GM04504 (cell line): ENCODE results near the gene FUOM.
"Not testable (repeated sequence)": the region's sequence is repeated elsewhere in the genome, so short reads cannot be mapped to it uniquely, and the experiment has no call there.

ENCODE experiments used
- DNase-seq: peaks from one replicate; pipeline ENCODE4 v3.0.0-alpha.2; 2012; ENCODE audit warnings: low read depth

The FUOM gene

DNA sequence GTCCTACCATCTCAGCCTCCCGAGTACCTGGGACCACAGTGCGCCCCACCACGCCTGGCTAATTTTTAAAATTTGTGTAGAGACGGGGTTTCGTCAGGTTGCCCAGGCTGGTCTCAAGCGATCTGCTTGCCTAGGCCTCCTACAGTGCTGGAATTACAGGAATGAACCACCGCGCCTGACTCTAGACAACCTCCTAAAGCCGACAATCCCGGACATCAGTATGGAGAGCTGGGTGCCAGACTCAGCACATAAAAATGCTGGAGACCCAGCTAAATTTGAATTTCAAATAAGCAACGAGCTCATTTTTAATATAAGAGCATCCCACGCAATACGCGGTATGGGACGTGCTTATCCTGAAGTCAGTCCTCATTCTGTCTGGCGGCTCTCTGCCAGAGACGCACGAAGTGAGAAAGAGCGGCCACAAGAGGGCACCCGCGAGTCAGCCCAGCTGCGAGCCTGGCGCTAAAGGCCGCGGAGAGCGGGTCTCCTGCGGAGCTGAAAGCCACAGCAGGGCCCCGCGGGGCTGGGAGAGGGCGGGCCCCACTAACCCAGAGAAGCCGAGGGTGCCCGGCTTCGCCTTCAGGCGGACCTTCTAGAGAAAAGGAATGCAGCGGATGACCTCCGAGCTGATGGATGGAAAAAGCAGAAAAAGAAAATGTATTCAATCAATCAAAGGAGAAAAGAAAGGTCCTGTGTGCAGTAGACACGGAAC is 28.2 kb downstream of the FUOM start:
- DNase-seq, result peak; percentile 53

DNA sequence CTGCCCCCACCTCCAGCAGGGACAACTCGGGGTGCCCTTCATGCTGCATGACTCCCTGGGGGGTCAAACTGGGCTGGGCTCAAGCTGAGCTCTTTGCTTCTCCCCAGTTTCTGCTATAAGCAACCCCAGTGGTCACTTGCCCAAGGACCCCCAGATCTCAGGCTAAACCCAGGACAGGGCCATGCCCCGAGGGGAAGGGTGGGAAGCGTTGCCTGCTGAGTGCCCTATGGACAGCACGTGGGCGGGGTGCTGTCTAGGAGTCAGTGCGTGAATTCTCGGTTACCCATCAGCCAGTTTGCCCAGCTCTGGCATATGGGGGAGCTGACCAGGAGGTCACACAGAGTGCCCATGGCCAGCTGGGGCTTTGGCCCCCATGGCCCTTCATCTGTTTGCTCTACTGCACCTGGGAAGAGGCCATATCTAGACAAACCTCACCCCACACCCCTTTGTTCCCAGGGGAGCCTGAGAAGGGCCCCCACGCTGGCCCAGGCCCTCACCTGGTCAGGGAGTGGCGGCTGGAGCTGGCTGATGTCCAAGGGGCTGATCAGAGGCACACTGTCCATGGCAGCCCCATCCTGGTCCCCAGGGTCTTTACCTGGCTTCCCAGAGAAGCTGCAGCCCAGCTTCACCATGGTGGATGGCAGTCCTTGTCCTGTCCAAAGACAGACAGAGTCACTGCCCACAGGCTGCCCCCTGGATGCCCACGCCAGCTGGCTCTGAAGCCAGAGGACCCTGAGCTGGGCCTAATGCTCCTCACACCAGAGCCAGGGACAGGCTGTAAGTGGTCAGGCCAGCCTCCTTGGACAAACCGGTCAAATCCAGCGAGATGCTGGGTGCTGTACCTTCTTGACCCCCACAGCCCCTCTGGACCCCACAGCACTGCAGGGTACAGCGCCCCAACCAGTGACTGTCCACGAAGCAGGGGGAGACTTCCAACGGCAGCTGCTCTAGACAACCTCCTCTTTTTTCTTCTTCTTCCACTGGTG is 29.2 kb downstream of the FUOM start:
- no peak for DNase-seq

DNA sequence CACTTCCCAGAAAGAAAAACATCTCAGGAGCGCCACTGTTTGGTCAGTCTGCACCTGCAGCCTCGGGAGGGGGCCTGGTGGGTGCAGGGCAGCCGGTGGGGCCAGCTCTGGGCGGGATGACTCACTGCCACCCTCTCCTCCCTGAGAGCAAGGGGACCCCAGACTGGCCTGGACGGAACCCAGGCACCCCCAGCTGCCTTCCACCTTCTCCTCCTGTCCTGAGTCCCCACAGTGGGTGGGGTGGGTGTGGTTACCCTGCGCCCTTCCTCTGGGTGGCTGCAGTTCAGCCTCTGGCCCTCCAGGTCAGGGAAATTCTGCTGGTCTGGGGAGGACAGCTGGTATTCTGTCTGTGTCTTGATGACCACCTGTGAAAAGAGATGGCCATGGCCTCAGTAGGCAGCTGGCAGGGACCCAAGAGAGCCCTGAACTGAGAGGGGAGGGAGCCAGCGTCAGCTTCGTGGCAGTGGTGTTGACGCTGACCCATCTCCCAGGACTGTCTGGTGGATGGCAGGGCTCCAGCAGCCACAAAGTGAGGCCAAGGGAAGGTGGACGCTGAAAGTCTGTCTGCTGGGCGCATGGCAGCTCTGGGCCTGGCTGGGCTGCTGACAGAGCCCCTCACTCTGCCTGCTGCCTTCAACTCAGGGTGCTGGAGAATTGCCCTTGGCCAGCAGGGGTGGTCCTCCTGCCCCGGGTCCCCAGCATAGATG is 30.0 kb downstream of the FUOM start:
- no peak for DNase-seq

DNA sequence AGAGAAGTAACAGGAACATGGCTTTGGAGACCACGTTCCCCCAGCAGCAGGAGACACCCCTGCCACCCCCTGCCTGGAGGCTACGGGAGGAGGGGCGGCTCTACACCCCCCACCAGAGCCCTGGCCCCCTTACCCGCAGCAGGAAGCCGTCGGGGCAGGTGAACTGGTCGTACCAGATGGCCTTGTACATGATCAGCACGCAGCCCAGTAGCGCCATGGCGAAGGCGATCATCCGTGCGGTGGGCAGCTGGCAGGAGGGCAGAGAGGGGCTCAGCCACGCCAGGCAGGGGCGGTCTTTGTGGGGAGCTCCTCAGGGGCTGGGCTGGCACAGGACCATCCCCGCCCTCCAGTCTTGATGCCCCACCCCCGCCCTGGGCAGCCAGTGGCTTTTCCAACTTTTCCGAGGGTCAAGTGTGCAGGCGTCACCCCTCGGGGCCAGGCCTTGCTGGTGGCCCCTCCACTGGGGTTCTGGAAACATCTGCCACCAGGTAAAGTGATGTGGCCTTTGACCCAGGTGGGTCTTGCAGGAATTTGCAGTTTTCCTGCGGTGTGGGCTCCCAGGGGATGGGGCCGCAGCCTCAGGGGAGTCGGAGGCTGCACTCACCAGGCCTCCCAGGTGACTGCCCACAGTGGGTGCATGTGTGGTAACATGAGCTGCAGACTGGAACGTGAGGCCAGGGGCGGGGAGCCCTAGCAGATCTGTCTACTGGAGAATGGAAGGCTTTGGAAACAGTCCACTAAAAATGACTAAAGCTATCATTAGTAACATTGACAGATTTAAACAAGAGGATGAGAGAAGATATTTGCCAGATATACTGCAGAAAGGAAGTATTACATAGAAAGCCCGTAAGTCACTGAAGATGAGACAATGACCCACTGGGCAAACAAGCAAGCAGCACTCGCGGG is 30.8 kb downstream of the FUOM start:
- no peak for DNase-seq

DNA sequence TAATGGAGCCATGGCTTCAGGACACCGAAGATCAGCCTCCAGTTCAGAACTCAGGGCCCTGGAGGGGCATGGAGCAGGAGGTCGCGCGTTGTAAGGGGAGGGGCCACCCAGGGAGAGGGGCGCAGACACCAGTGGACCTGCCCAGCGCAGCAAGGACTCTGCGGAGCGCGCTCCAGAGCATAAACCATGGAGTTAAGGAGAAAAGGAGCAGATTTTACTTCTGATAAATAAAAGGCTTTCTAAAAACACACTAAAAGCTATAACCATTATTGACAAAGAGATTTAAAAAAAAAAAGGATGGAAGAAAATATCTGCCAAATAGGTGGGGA is 31.6 kb downstream of the FUOM start:
- DNase-seq, result no peak

DNA sequence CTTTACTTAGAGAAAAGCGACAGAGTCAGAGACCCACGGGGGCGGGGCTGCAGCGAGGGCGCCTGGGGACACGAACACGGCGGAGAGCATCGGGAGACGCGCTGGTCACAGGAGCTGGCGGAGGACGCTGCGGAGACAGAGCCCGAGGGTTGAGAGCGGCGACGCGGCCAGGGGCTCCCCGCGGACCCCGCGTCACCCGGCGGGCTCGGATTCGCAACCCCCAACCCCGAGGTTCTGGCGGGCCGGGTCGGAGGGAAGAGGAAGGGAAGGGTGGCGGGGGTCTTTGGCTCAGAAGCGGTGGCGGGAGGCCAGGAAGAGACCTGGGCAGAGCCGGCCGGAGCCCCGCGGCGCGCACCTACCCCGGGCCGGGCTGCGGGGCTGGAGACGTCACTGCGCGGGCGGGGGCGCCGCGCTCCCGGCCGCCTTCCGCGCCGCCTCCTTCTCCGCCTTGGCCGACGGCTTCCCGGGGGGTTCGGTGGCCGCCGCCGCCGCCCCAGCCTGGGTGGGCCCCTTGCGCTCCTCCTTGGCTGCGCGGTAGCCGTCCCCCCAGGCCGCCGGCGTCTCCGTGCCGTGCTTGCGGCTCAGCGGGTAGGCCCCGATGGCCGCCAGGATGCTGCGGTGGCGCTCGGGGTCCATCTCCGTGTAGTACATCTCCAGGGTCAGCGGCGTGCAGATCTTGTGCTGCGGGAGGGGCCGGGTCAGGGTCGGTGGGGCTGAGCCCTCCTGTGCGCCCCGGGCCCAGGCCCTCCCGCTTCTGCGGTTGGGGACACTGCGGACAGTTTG is 32.2 kb downstream of the FUOM start:
- DNase-seq, result no peak

DNA sequence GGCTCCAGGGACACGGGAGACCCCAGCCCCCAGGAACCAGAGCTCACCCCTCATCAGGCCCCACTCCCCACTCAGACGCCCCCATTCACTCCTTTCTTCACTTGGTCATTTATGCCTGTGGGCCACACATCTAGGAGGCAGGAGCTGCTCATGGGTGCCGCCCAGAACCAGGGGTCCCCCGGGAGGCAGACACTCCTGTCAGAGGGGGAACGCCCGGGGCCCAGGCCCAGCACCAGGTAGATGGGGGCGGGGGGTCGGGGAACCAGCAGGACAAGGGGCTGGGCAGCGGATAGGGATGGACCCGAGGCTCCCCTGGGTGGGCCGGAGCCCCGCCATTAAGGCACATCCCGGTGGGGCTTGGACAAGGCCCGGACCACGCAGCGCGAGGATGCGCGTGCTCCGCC is 33.0 kb downstream of the FUOM start:
- no peak for DNase-seq

DNA sequence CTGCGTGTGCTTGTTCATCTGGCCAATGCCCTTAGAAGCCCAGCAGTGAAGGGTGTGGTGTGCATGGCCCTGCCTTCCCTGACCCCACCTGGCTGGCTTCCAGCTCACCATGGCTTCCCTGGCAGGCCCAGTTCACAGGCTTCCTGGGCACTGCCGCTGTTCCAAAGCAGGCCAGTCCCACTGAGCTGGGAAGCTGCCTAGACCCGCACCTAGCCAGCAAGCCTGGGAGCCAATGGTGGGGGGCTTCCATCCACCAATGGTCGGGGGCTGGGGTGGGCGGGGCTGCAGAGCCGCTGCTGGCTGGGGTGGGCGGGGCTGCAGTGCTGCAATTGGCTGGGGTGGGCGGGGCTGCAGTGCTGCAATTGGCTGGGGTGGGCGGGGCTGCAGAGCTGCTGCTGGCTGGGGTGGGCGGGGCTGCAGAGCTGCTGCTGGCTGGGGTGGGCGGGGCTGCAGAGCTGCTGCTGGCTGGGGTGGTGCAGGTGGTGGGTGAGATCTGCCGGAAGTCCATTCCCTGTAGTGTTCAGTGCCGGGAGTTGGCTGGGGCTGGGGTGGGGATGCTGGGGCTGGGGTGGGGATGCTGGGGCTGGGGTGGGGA is 33.5 kb downstream of the FUOM start:
- DNase-seq, result no peak

DNA sequence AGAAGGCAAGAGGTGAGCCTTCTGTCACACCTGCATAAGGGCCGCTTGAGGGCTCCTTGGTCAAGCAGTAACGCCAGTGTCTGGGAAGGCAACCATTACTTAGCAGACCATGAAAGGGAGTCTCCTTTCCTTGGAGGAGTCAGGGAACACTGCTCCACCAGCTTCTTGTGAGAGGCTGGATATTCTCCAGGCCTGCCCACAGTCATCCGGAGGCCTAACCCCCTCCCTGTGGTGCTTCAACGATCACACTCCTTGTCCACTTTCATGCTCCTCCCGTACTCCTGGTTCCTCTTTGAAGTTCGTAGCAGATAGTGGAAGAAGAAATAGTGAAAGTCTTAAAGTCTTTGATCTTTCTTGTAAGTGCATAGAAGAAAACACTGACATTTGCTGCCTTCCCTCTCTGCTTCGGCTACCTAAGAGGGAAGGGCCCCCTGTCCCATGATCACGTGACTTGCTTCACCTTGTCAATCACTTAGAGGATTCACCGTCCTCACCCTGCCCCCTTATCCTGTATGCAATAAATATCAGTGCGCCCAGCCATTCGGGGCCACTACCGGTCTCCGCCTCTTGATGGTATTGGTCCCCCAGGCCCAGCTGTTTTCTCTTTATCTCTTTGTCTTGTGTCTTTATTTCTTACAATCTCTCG is 35.6 kb downstream of the FUOM start:
- DNase-seq, result not testable (repeated sequence)

DNA sequence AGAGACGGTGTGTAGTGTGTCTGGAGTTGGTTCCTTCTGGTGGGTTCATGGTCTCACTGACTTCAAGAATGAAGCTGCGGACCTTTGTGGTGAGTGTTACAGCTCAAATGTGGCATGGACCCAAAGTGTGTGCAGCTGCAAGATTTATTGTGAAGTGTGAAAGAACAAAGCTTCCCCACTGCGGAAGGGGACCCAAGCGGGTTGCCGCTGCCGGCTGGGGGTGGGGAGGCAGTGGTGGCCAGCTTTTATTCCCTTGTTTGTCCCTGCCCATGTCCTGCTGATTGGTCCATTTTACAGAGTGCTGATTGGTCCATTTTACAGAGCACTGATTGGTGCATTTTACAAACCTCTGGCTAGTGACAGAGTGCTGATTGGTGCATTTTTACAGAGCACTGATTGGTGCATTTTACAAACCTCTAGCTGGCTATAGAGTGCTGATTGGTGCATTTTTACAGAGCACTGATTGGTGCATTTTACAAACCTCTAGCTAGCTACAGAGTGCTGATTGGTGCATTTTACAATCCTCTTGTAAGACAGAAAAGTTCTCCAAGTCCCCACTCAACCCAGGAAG is 36.9 kb downstream of the FUOM start:
- DNase-seq, result not testable (repeated sequence)

DNA sequence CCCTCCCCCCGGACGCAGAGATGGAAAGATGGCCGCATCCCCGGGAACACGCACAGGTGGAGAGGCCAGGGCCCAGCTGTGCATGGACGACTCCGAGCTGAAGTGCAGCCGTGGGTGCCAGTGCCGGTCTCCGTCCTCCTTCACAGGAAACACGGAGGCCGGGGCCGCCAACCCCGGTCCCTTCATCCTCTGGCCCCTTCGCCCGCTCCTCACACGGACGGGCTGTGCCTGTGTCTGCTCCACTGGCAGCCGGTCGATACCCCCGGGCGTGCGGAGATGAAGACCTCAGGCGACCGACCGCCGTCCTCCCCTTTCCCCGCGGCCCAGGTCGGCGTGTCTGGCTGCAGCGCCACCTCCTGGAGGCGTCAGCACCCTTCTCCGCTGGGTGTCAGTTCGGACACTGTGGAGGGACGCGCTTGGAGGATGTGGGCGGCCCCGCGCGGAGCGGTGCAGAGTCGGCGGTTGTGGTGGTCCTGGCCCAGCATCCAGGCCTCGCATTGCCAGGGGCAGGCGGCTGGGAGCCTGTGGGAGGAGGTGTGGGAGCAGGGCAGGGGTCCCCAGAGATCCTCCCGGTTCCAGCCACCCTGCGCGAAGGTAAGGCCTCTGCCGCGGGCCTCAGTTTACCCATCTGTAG is 39.2 kb downstream of the FUOM start:
- no peak for DNase-seq

DNA sequence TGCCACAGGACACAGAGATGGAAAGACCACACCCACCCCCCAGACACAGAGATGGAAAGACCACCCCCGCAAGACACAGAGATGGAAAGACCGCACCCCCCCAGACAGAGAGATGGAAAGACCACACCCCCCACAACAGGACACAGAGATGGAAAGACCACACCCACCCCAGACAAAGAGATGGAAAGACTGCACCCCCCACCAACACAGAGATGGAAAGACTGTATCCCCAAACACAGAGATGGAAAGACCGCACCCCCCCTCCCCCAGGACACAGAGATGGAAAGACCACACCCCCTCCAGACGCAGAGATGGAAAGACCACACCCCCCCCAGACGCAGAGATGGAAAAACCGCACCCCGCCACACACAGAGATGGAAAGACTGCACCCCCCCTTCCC is 41.1 kb downstream of the FUOM start:
- DNase-seq, result no peak

DNA sequence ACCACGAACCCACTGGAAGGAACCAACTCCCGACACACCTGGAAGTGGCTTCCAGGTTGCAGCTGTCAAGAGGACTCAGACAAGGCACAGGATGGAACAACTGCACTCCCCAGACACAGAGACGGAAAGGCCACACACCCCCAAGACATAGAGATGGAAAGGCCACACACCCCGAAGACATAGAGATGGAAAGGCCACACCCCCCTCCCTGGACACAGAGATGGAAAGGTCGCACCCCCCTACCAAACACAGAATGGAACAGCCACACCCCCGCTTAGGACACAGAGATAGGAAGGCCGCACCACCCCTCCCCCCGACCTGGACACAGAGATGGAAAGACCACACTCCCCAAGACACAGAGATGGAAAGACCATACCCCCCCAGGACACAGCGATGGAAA is 41.6 kb downstream of the FUOM start:
- DNase-seq, result no peak

DNA sequence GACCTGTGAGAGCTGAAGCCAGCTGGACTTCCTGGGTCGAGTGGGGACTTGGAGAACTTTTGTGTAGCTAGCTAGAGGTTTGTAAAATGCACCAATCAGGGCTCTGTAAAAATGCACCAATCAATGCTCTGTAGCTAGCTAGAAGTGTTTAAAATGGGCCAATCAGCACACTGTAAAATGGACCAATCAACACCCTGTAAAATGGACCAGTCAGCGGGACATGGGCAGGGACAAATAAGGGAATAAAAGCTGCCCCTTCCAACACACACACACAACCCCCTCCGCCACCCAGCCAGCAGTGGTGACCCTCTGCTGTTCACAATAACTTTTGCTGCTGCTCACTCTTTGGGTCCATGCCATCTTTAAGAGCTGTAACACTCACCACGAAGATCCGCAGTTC is 42.0 kb downstream of the FUOM start:
- no peak for DNase-seq

DNA sequence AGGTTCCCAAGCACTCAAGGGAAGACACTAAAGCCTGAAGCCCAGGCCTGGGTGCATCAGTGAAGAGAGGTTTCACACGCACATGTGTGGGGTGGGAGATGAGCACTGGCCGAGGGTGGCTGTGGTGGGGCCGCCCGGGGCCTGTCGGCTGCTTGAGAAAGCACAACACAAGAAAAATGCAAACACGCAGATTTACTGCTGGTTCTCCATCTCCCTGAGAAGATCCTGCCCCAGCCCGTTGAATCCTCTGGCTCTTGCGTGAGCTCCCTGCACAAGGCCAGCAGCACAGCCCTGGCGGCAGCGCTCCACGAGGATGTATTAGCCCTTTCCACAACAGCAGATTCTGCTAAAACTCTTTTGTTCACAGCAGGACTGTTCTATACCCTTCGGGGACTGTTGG is 42.9 kb downstream of the FUOM start:
- no peak for DNase-seq

DNA sequence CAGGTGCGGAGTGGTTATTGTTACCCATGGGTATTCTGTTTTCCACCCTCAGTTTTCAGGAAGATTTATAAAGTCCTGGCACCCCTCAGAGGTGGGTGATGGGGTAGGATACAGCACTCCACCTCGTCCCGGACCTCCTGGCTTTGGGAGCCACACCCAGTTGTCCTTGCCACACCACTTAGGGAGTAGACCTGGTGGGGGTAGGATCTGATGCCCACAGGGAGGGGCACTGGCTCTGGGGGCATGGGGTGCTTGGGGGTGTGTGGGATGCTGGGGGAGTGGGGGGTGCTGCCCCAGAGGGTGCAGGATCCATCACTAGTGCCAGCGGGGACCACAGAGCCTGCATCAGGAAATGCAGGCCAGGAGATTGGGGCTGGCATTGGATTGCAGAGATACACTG is 44.6 kb downstream of the FUOM start:
- DNase-seq, result no peak

DNA sequence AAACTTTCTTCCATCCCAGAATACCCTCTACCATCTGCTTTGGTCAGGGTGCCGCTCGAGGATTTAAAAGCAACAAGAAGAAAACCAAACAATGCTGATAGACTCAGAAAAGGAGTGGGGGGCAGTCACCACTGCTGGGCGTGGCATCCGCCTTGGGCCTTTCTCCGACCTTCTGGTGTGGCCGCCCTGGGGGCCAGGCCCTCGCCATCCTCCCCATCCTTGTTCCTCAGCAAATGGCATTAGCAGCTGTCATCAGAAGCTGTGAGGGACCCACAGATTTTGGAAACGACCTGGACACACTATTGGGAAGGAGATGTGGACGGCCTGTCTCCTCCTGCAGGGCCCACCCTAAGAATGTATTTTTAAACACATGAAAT is 45.1 kb downstream of the FUOM start:
- no peak for DNase-seq

DNA sequence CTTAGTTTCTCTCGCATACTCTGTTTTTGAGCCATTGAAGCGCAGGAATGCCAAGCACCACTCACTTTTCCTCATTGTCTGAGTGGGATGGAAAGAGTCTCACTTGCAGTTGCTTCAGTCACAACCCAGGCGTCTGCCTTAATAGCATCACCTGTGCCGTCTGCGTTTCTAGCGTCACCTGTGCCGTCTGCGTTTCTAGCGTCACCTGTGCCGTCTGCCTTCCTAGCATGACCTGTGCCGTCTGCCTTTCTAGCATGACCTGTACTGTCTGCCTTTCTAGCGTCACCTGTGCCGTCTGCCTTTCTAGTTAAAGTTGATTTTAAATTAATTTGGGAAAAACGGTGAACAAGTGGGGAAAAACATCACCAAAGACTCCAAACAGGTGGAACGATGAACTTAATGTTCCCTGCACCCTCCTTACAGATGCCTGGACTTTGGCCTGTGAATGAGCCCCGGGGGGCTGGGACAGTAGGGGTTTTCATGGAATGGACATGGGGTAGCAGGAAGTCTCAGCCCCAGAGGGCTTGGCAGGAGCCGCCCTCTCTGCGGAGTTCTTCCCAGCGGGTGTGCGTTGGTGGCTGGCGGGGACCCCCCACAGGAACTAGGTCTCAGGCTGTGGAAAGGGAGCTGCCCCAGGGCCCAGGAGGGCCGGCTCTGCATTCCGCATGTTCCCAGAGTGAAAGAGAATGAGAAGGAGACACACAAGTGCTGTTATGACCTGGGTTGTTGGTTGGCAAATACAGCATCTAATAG is 45.6 kb downstream of the FUOM start:
- no peak for DNase-seq

DNA sequence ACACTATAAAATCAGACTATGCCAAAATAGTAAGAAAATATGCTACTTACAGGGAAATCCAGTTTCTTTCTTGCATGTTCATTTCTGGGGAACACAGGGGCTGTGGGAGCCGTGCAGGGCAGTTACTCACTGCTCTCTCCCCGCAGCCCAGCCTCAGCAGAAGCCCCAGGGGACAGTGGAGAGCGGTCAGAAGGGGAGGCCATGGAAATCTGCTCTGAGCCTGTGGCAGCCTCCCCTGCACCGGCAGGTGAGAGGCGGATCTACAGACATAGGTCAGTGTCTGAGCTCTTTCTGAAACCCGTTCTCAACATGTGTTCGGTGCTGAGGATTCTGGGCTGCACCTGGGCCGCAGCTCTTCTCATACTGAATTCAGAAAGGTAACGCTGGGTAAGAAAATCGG is 46.2 kb downstream of the FUOM start:
- DNase-seq, result no peak
